SK-N-SH (cell line): ENCODE data around the gene AEBP2. TPM values are rescaled to one million over a fixed set of nuclear protein-coding genes. Genes with fewer than 3 reads are reported as not detected.

Experiments
- CTCF ChIA-PET: fragments of 300-600, 350-600 bp; formaldehyde crosslinking; extraction: SDS; loops from one replicate; lab custom pipeline; 2021; lab: Yijun Ruan, JAX
- POLR2A ChIA-PET: fragments of 350-600 bp; sonication (Branson Sonifier 250); formaldehyde crosslinking; extraction: SDS; loops from one replicate; lab custom pipeline; 2020; ENCODE audit warnings: antibody characterized with exemption, inconsistent platforms; lab: Yijun Ruan, JAX
- DNase-seq: peaks from one replicate; pipeline ENCODE4 v3.0.0; 2012
- H2AFZ ChIP-seq: fragments of 200-600 bp; sonication (generic); 2 replicates; pipeline ENCODE4 v1.8.1; 2016; ENCODE audit warnings: antibody characterized with exemption, mild to moderate bottlenecking, low read depth
- H3F3A ChIP-seq: fragments of 200-600 bp; sonication (generic); replicated peaks from 2 replicates; pipeline ENCODE3; 2016; ENCODE audit warnings: antibody characterized with exemption, mild to moderate bottlenecking; ENCODE audit not compliant: insufficient read depth
- H3K27ac ChIP-seq, 2 experiments: fragments of 200-500 bp in 1 of 2; fragments of 200-600 bp in 1 of 2; sonication (Bioruptor generic) in 1 of 2; sonication (generic), shearing (Covaris generic) in 1 of 2; 2 replicates each; pipeline versions ENCODE4 v1.5.1 to v1.6.1; 2014 to 2016; ENCODE audit warnings: low read depth in 2 of 2, inconsistent platforms in 1 of 2, low read length in 1 of 2, mild to moderate bottlenecking in 1 of 2, mixed read lengths in 1 of 2
- H3K27me3 ChIP-seq: fragments of 200-600 bp; sonication (generic), shearing (Covaris generic); 2 replicates; pipeline ENCODE4 v1.6.1; 2016; ENCODE audit warnings: mixed run types; ENCODE audit not compliant: insufficient read depth
- H3K36me3 ChIP-seq, 2 experiments: fragments of 200-500 bp in 1 of 2; fragments of 200-600 bp in 1 of 2; sonication (Bioruptor generic) in 1 of 2; sonication (generic) in 1 of 2; replicated peaks in 1 of 2; 2 replicates each; pipeline versions ENCODE3 to v1.5.1; 2014 to 2016; ENCODE audit warnings: low read length in 1 of 2, mild to moderate bottlenecking in 1 of 2; ENCODE audit not compliant: insufficient read depth in 2 of 2, control insufficient read depth in 1 of 2
- H3K4me1 ChIP-seq, 2 experiments: fragments of 200-500 bp in 1 of 2; fragments of 200-600 bp in 1 of 2; sonication (Bioruptor generic) in 1 of 2; sonication (generic), shearing (Covaris generic) in 1 of 2; 2 replicates each; pipeline versions ENCODE4 v1.5.1 to v1.6.1; 2014 to 2016; ENCODE audit warnings: low read depth in 1 of 2, low read length in 1 of 2, mixed run types in 1 of 2; ENCODE audit not compliant: insufficient read depth in 2 of 2, control insufficient read depth in 1 of 2
- H3K4me2 ChIP-seq: fragments of 200-600 bp; sonication (generic), shearing (Covaris generic); 2 replicates; pipeline ENCODE4 v1.6.1; 2017; ENCODE audit warnings: mixed run types
- H3K4me3 ChIP-seq, 2 experiments: fragments of 200-500 bp in 1 of 2; fragments of 200-600 bp in 1 of 2; sonication (Bioruptor generic) in 1 of 2; sonication (generic), shearing (Covaris generic) in 1 of 2; 2 replicates each; pipeline versions ENCODE4 v1.5.1 to v1.8.1; 2014 to 2016; ENCODE audit warnings: low read depth in 2 of 2, inconsistent platforms in 1 of 2, low read length in 1 of 2, mild to moderate bottlenecking in 1 of 2, mixed read lengths in 1 of 2, moderate library complexity in 1 of 2
- H3K79me2 ChIP-seq: fragments of 200-600 bp; sonication (generic); 2 replicates; pipeline ENCODE4 v1.8.1; 2017; ENCODE audit warnings: mild to moderate bottlenecking; ENCODE audit not compliant: insufficient read depth
- H3K9ac ChIP-seq: fragments of 200-600 bp; sonication (generic); 2 replicates; pipeline ENCODE4 v1.6.1; 2017; ENCODE audit warnings: mixed run types
- H3K9me2 ChIP-seq: fragments of 200-600 bp; sonication (generic); 2 replicates; pipeline ENCODE4 v1.6.1; 2017; ENCODE audit warnings: mixed run types
- H3K9me3 ChIP-seq: fragments of 200-600 bp; sonication (generic); 2 replicates; pipeline ENCODE4 v1.6.1; 2017; ENCODE audit warnings: mixed run types, mild to moderate bottlenecking, moderate library complexity
- H4K20me1 ChIP-seq: fragments of 200-600 bp; sonication (generic); 2 replicates; pipeline ENCODE4 v1.6.1; 2017; ENCODE audit warnings: mild to moderate bottlenecking, mixed run types; ENCODE audit not compliant: insufficient read depth
- FOXJ3 ChIP-seq: sonication (generic); formaldehyde crosslinking; IDR thresholded peaks from 2 replicates; pipeline ENCODE4 v1.5.1; 2020; ENCODE audit warnings: mild to moderate bottlenecking, missing genetic modification reagents
- GABPA ChIP-seq: IDR thresholded peaks from 2 replicates; pipeline ENCODE4 v1.4.0; 2012; ENCODE audit warnings: low read depth, mild to moderate bottlenecking
- JUND ChIP-seq: IDR thresholded peaks from 2 replicates; pipeline ENCODE4 v1.4.0; 2012
- MEF2A ChIP-seq: IDR thresholded peaks from 2 replicates; pipeline ENCODE4 v1.4.0; 2012; ENCODE audit warnings: low read depth, borderline replicate concordance
- MXI1 ChIP-seq: IDR thresholded peaks from 2 replicates; pipeline ENCODE4 v1.6.1; 2012; ENCODE audit warnings: mild to moderate bottlenecking, low read depth, low read length, improper control_type of control experiment
- NFIC ChIP-seq: IDR thresholded peaks from 2 replicates; pipeline ENCODE4 v1.4.0; 2012; ENCODE audit warnings: borderline replicate concordance
- NRF1 ChIP-seq: IDR thresholded peaks from 2 replicates; pipeline ENCODE4 v1.6.1; 2012; ENCODE audit warnings: low read depth, mild to moderate bottlenecking, low read length
- PBX3 ChIP-seq: IDR thresholded peaks from 2 replicates; pipeline ENCODE4; 2012
- POLR2AphosphoS5 ChIP-seq: IDR thresholded peaks from 2 replicates; pipeline ENCODE4 v1.6.1; 2012; ENCODE audit warnings: low read depth, low read length
- REST ChIP-seq: IDR thresholded peaks from 2 replicates; pipeline ENCODE4 v1.6.1; 2012; ENCODE audit warnings: mild to moderate bottlenecking, low read depth, low read length, moderate library complexity
- TAF1 ChIP-seq: IDR thresholded peaks from 2 replicates; pipeline ENCODE4 v1.6.1; 2012; ENCODE audit warnings: low read depth, mild to moderate bottlenecking, low read length, moderate library complexity, borderline replicate concordance
- TCF12 ChIP-seq: IDR thresholded peaks from 2 replicates; pipeline ENCODE4 v1.4.0; 2012
- TEAD4 ChIP-seq: IDR thresholded peaks from 2 replicates; pipeline ENCODE4 v1.4.0; 2012; ENCODE audit warnings: mild to moderate bottlenecking, borderline replicate concordance; ENCODE audit not compliant: insufficient read depth
- YY1 ChIP-seq: IDR thresholded peaks from 2 replicates; pipeline ENCODE4 v1.4.0; 2012; ENCODE audit warnings: low read depth, mild to moderate bottlenecking
- ZBTB33 ChIP-seq: IDR thresholded peaks from 2 replicates; pipeline ENCODE4 v1.4.0; 2012; ENCODE audit warnings: low read depth, borderline replicate concordance
- WGBS: methylation state at CpG from one replicate; pipeline ENCODE4 v1.1.6; 2017; ENCODE audit warnings: low lambda C conversion rate; 5-methylcytosine and 5-hydroxymethylcytosine counted together
- polyA plus RNA-seq, 3 experiments: library from polyadenylated mRNA; depleted of rRNA; stranded (reverse); fragments of >200 nt; gene quantifications; 2 replicates each; pipeline ENCODE4 v1.2.3, GENCODE V29; 2012
- TF ChIP-seq, protein P1 (sequence below): IDR thresholded peaks from 2 replicates; pipeline ENCODE4 v1.4.0; 2012; ENCODE audit warnings: low read depth, borderline replicate concordance
- TF ChIP-seq, protein P2 (sequence below): fragments of 200-600 bp; sonication (generic); IDR thresholded peaks from 2 replicates; pipeline ENCODE4 v1.6.1; 2017; ENCODE audit warnings: antibody characterized with exemption, mild to moderate bottlenecking, moderate library complexity

The AEBP2 gene
- polyA plus RNA-seq, 1 of the 3 experiments (the other 2 are of a cell fraction) = 10.4 TPM

GRCh38 chr12:19483727-19484126, 44.4 kb downstream of the AEBP2 start:
- Histone ChIP-seq H3K27me3 (no peaks in the 10 kb centered on the region), H3K27ac (no peak overlapping the region), H3K79me2 (peaks cover 100% of the 10 kb centered on the region), H4K20me1 (peaks cover 59% of the 10 kb centered on the region), H3K36me3 (peaks cover 0 to 33% of the 10 kb centered on the region in 2 experiments), H3K9ac (no peak overlapping the region), H3K9me2 (no peaks in the 10 kb centered on the region), H3K4me1 (peaks cover 0 to 8% of the 10 kb centered on the region in 2 experiments; a peak in 1 of 4 replicates), H3K9me3 (0 out of 2 replicates have a peak, but pooled peaks cover 8% of the 10 kb centered on the region), H3F3A (no peaks in the 10 kb centered on the region), H2AFZ (no peak overlapping the region), H3K4me2 (no peak overlapping the region), H3K4me3 (no peak overlapping the region)
- ChIA-PET POLR2A (no interaction called here), CTCF (no interaction called here)
- no peak for DNase-seq
- 91% methylated on average over 4 of the region's 4 CpGs for WGBS
- TF ChIP-seq ZBTB33 = no peak
- no peak for TF ChIP-seq MEF2A
- no peak for TF ChIP-seq PBX3
- TF ChIP-seq TEAD4 = no peak

DNA sequence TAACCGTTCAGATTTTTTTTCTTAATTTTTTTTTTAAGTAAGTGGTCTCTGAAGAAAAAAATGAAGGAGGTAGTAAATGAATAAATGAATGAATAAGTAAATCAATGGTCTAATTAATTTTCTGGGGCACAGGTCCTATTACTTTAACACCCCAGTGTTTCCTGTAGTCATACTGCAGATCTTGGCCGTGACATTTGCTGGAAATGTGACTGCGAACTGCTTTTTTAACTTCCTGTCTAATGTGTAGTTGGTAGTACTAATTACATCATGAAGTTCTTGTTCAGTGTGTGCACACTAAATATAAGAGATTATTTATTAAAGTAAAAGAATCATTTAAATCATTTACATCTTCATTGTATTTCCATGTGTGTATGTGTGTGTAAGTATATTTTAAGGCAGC, 45.4 kb downstream of the AEBP2 start:
- no peak overlapping the region for H3K4me3 ChIP-seq
- POLR2A ChIA-PET = no interaction called here
- H3K4me1 ChIP-seq = peaks cover 0 to 8% of the 10 kb centered on the region in 2 experiments; a peak in 1 of 4 replicates
- no peaks in the 10 kb centered on the region for H3K27me3 ChIP-seq
- peaks cover 100% of the 10 kb centered on the region for H3K79me2 ChIP-seq
- H3K27ac ChIP-seq = no peak overlapping the region
- H2AFZ ChIP-seq = no peak overlapping the region
- H4K20me1 ChIP-seq = peaks cover 70% of the 10 kb centered on the region
- no peak overlapping the region for H3K4me2 ChIP-seq
- no peak overlapping the region for H3K9ac ChIP-seq
- DNase-seq = no peak
- H3K36me3 ChIP-seq = peaks cover 0 to 28% of the 10 kb centered on the region in 2 experiments
- H3K9me2 ChIP-seq = no peaks in the 10 kb centered on the region
- CTCF ChIA-PET = no interaction called here
- no peaks in the 10 kb centered on the region for H3F3A ChIP-seq
- WGBS = 97% methylated on average over 3 of the region's 3 CpGs
- H3K9me3 ChIP-seq = 0 out of 2 replicates have a peak, but pooled peaks cover 8% of the 10 kb centered on the region
- TF ChIP-seq REST = no peak
- no peak for TF ChIP-seq MXI1
- no peak for TF ChIP-seq NRF1
- no peak for TF ChIP-seq JUND
- no peak for TF ChIP-seq TCF12
- TF ChIP-seq TAF1 = no peak
- no peak for TF ChIP-seq GABPA
- no peak for TF ChIP-seq YY1
- TF ChIP-seq FOXJ3 = no peak
- TF ChIP-seq, protein P1, sequence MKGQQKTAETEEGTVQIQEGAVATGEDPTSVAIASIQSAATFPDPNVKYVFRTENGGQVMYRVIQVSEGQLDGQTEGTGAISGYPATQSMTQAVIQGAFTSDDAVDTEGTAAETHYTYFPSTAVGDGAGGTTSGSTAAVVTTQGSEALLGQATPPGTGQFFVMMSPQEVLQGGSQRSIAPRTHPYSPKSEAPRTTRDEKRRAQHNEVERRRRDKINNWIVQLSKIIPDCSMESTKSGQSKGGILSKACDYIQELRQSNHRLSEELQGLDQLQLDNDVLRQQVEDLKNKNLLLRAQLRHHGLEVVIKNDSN = no peak
- TF ChIP-seq POLR2AphosphoS5 = no peak
- TF ChIP-seq, protein P2, sequence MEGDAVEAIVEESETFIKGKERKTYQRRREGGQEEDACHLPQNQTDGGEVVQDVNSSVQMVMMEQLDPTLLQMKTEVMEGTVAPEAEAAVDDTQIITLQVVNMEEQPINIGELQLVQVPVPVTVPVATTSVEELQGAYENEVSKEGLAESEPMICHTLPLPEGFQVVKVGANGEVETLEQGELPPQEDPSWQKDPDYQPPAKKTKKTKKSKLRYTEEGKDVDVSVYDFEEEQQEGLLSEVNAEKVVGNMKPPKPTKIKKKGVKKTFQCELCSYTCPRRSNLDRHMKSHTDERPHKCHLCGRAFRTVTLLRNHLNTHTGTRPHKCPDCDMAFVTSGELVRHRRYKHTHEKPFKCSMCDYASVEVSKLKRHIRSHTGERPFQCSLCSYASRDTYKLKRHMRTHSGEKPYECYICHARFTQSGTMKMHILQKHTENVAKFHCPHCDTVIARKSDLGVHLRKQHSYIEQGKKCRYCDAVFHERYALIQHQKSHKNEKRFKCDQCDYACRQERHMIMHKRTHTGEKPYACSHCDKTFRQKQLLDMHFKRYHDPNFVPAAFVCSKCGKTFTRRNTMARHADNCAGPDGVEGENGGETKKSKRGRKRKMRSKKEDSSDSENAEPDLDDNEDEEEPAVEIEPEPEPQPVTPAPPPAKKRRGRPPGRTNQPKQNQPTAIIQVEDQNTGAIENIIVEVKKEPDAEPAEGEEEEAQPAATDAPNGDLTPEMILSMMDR = no peak
- TF ChIP-seq NFIC = no peak
- no peak for TF ChIP-seq ZBTB33
